HEK293 (cell line): Measurements from ENCODE around the gene SLC38A4.

Source experiments
- CTCF ChIA-PET: fragments of 350-600 bp; formaldehyde crosslinking; extraction: SDS; loops from one replicate; lab custom pipeline; 2021; ENCODE audit warnings: antibody characterized with exemption; lab: Yijun Ruan, JAX
- POLR2A ChIA-PET: fragments of 300-600 bp; formaldehyde crosslinking; extraction: SDS; loops from one replicate; lab custom pipeline; 2020; ENCODE audit warnings: antibody characterized with exemption, inconsistent platforms; lab: Yijun Ruan, JAX
- H3K27ac ChIP-seq: fragments of 200-500 bp; sonication (Bioruptor generic); 2 replicates; pipeline ENCODE4 v1.5.1; 2014; ENCODE audit warnings: low read depth, low read length, control low read depth, inconsistent platforms; ENCODE audit errors: extremely low read depth
- H3K36me3 ChIP-seq, 2 experiments: fragments of 200-500 bp in 1 of 2; sonication (Bioruptor generic) in 1 of 2; 1 replicate in 1 of 2; 2 replicates in 1 of 2; pipeline ENCODE4 v1.5.1; 2014 to 2017; ENCODE audit warnings: inconsistent platforms in 2 of 2, low read length in 2 of 2; ENCODE audit not compliant: control insufficient read depth in 2 of 2, insufficient read depth in 1 of 2
- H3K4me1 ChIP-seq: fragments of 200-500 bp; sonication (Bioruptor generic); 2 replicates; pipeline ENCODE4 v1.5.1; 2014; ENCODE audit warnings: mild to moderate bottlenecking, low read length, inconsistent platforms; ENCODE audit not compliant: control insufficient read depth, insufficient read depth
- H3K4me3 ChIP-seq: 2 replicates; pipeline ENCODE4 v1.5.1; 2011; ENCODE audit warnings: low read depth, mild to moderate bottlenecking, control low read depth, low read length, moderate library complexity
- H3K9me3 ChIP-seq: fragments of 200-500 bp; sonication (Bioruptor generic); 2 replicates; pipeline ENCODE4 v1.5.1; 2014; ENCODE audit warnings: low read depth, low read length, inconsistent platforms; ENCODE audit not compliant: control insufficient read depth, insufficient read depth
- AEBP2 ChIP-seq: fragments of 450-650 bp; formaldehyde crosslinking; IDR thresholded peaks from 2 replicates; pipeline ENCODE4 v1.5.1; 2016; ENCODE audit warnings: missing biosample characterization, missing genetic modification characterization, borderline replicate concordance
- PRDM1 ChIP-seq: fragments of 450-650 bp; formaldehyde crosslinking; IDR thresholded peaks from 2 replicates; pipeline ENCODE4; 2016; ENCODE audit warnings: missing biosample characterization, missing genetic modification characterization
- PRDM10 ChIP-seq: fragments of 450-650 bp; formaldehyde crosslinking; IDR thresholded peaks from 2 replicates; pipeline ENCODE4 v1.5.1; 2016; ENCODE audit warnings: missing biosample characterization, missing genetic modification characterization
- YY2 ChIP-seq: fragments of 450-650 bp; formaldehyde crosslinking; IDR thresholded peaks from 2 replicates; pipeline ENCODE4 v1.5.1; 2016; ENCODE audit warnings: missing biosample characterization, missing genetic modification characterization
- ZBTB26 ChIP-seq: fragments of 450-650 bp; formaldehyde crosslinking; optimal IDR thresholded peaks from 2 replicates; pipeline ENCODE3; 2016; ENCODE audit warnings: missing biosample characterization, mild to moderate bottlenecking, missing genetic modification characterization
- ZBTB6 ChIP-seq: fragments of 450-650 bp; formaldehyde crosslinking; IDR thresholded peaks from 2 replicates; pipeline ENCODE4 v1.5.1; 2017; ENCODE audit warnings: missing biosample characterization, missing genetic modification characterization
- ZFP37 ChIP-seq: fragments of 450-650 bp; formaldehyde crosslinking; IDR thresholded peaks from 2 replicates; pipeline ENCODE4 v1.5.1; 2016; ENCODE audit warnings: missing biosample characterization, missing genetic modification characterization
- ZNF292 ChIP-seq: fragments of 450-650 bp; formaldehyde crosslinking; IDR thresholded peaks from 2 replicates; pipeline ENCODE4 v1.5.1; 2016; ENCODE audit warnings: low read depth, missing biosample characterization, missing genetic modification characterization, borderline replicate concordance
- ZNF623 ChIP-seq: fragments of 450-650 bp; formaldehyde crosslinking; IDR thresholded peaks from 2 replicates; pipeline ENCODE4 v1.5.1; 2016; ENCODE audit warnings: missing biosample characterization, missing genetic modification characterization
- ZNF654 ChIP-seq: fragments of 450-650 bp; formaldehyde crosslinking; IDR thresholded peaks from 2 replicates; pipeline ENCODE4 v1.5.1; 2016; ENCODE audit warnings: low read depth, missing biosample characterization, missing genetic modification characterization
- TF ChIP-seq, protein P1 (sequence below): fragments of 450-650 bp; formaldehyde crosslinking; IDR thresholded peaks from 2 replicates; pipeline ENCODE4 v1.5.1; 2017; ENCODE audit warnings: missing biosample characterization, missing genetic modification characterization
- TF ChIP-seq, protein P2 (sequence below): fragments of 450-650 bp; formaldehyde crosslinking; IDR thresholded peaks from 2 replicates; pipeline ENCODE4 v1.5.1; 2016; ENCODE audit warnings: missing biosample characterization, missing genetic modification characterization, borderline replicate concordance

SLC38A4 gene

GRCh38 chr12:46717159-46717558, 108.6 kb downstream of the SLC38A4 start:
- H3K36me3 ChIP-seq: no peaks in the 10 kb centered on the region
- H3K9me3 ChIP-seq: no peaks in the 10 kb centered on the region
- H3K4me1 ChIP-seq: no peaks in the 10 kb centered on the region
- ChIA-PET CTCF (no interaction called here), POLR2A (no interaction called here)
- no peak overlapping the region for H3K27ac ChIP-seq
- H3K4me3 ChIP-seq: no peak overlapping the region
- TF ChIP-seq AEBP2 (tag by site-specific recombination) (no peak), ZFP37 (no peak), PRDM10 (no peak), ZNF654 (tag by site-specific recombination) (no peak), YY2 (tag by site-specific recombination) (no peak), ZBTB6 (tag by site-specific recombination) (no peak), ZNF292 (no peak), ZNF623 (tag by site-specific recombination) (no peak), PRDM1 (no peak), ZBTB26 (tag by site-specific recombination) (no peak)
- TF ChIP-seq, protein P1, sequence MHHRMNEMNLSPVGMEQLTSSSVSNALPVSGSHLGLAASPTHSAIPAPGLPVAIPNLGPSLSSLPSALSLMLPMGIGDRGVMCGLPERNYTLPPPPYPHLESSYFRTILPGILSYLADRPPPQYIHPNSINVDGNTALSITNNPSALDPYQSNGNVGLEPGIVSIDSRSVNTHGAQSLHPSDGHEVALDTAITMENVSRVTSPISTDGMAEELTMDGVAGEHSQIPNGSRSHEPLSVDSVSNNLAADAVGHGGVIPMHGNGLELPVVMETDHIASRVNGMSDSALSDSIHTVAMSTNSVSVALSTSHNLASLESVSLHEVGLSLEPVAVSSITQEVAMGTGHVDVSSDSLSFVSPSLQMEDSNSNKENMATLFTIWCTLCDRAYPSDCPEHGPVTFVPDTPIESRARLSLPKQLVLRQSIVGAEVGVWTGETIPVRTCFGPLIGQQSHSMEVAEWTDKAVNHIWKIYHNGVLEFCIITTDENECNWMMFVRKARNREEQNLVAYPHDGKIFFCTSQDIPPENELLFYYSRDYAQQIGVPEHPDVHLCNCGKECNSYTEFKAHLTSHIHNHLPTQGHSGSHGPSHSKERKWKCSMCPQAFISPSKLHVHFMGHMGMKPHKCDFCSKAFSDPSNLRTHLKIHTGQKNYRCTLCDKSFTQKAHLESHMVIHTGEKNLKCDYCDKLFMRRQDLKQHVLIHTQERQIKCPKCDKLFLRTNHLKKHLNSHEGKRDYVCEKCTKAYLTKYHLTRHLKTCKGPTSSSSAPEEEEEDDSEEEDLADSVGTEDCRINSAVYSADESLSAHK (tag by site-specific recombination): no peak
- TF ChIP-seq, protein P2, sequence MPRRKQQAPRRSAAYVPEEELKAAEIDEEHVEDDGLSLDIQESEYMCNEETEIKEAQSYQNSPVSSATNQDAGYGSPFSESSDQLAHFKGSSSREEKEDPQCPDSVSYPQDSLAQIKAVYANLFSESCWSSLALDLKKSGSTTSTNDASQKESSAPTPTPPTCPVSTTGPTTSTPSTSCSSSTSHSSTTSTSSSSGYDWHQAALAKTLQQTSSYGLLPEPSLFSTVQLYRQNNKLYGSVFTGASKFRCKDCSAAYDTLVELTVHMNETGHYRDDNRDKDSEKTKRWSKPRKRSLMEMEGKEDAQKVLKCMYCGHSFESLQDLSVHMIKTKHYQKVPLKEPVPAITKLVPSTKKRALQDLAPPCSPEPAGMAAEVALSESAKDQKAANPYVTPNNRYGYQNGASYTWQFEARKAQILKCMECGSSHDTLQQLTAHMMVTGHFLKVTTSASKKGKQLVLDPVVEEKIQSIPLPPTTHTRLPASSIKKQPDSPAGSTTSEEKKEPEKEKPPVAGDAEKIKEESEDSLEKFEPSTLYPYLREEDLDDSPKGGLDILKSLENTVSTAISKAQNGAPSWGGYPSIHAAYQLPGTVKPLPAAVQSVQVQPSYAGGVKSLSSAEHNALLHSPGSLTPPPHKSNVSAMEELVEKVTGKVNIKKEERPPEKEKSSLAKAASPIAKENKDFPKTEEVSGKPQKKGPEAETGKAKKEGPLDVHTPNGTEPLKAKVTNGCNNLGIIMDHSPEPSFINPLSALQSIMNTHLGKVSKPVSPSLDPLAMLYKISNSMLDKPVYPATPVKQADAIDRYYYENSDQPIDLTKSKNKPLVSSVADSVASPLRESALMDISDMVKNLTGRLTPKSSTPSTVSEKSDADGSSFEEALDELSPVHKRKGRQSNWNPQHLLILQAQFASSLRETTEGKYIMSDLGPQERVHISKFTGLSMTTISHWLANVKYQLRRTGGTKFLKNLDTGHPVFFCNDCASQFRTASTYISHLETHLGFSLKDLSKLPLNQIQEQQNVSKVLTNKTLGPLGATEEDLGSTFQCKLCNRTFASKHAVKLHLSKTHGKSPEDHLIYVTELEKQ (tag by site-specific recombination): no peak
